ENCODE measurements around the gene ALPI.
"Not testable (repeated sequence)": the region's sequence is repeated elsewhere in the genome, so short reads cannot be mapped to it uniquely, and the experiment has no call there.

ALPI gene

GRCh38 chr2:232455426-232456255, at the start of gene ALPI:
ALPI (plus strand) TSS chr2:232456153; CDS start chr2:232456200, 47 bp downstream.
- DNase-seq: no peak

GRCh38 chr2:232406556-232407310, 49.2 kb upstream of the ALPI start, which contains the start of gene ALPG:
ALPG (plus strand) TSS chr2:232406844; CDS start chr2:232406895, 51 bp downstream.
- DNase-seq: no peak

DNA sequence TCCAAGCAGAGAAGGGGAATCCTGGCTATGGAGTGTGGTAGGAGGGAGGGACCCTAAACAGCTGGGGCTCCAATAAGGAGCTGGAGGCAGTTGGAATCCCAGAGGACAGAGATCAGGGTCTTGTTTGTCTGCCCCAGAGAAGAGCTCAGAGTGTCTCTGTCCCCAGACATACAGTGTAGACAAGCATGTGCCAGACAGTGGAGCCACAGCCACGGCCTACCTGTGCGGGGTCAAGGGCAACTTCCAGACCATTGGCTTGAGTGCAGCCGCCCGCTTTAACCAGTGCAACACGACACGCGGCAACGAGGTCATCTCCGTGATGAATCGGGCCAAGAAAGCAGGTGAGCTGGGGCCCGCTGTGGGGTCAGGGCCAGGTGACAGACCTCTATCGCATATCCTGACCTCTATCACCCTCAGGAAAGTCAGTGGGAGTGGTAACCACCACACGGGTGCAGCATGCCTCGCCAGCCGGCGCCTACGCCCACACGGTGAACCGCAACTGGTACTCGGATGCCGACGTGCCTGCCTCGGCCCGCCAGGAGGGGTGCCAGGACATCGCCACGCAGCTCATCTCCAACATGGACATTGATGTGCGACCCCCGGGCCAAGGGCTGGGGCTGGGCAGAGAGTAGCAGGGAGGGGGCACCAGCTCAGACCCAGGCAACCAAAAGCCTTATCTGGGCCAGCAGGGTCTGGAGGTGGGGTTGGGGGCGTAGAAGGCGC, 48.4 kb upstream of the ALPI start:
- not testable (repeated sequence) for DNase-seq

GRCh38 chr2:232408269-232408668, 47.7 kb upstream of the ALPI start:
- not testable (repeated sequence) for DNase-seq

- DNase-seq: not testable (repeated sequence)
These were observed 46.3 kb upstream of the ALPI start for GRCh38 chr2:232409617-232410016.

- no peak for DNase-seq
These were observed 45.6 kb upstream of the ALPI start for GRCh38 chr2:232410238-232410900.

DNA sequence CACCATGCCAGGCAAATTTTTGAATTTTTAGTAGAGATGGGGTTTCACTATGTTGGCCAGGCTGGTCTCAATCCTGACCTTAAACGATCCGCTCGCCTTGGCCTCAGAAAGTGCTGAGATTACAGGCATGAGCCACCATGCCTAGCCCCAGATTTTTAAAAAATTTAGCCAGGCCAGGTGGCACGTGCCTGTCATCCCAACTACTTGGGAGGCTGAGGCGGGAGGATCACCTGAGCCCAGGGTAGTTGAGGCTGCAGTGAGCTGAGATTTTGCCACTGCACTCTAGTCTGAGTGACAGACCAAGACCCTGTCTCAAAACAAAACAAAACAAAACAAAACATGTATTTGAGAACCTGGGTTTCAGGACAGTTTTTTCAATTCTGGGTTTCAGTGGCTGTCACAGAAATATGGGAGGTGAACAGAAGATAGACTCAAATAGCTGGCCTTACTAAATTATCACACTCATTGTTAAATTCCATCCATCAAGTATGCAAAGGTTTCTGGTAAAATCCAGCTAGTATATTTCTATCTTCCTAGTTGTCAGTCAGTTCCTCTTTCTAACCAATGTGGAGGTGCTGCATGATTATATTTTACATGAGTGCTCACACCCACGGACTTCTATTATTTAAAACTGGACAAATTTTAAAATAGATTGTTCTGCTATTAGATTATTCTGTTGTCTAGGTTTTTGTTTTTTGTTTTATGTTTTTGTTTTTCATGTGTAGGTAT, 43.9 kb upstream of the ALPI start:
- DNase-seq: no peak

DNA sequence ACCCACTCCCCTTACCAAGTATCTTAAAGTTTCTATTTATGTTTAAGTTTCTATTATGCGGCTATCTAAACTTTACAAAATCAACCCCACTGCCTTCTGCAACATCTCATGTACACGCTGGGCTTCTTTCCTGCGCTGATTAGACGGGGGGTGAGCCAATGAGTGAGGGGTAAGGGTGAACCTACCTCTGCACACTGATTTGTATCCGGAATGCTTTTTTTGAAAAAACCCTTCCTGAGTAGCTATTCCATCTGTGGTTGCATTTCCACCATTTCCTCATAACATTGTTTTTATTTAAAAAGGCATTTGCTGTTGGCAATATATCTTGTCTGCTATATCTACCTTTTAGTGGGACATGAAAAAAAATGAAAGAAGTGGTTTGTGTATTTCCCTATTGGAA, 43.0 kb upstream of the ALPI start:
- DNase-seq: no peak

GRCh38 chr2:232415138-232415690, 40.7 kb upstream of the ALPI start:
- no peak for DNase-seq

- DNase-seq: no peak
These were observed 40.0 kb upstream of the ALPI start for GRCh38 chr2:232415736-232416520.

GRCh38 chr2:232416521-232417470, 39.2 kb upstream of the ALPI start:
- no peak for DNase-seq

- DNase-seq: no peak
These were observed 38.5 kb upstream of the ALPI start for GRCh38 chr2:232417489-232417888.

- DNase-seq: no peak
These were observed 37.9 kb upstream of the ALPI start for GRCh38 chr2:232418056-232418455.

- DNase-seq: no peak
These were observed 37.3 kb upstream of the ALPI start for GRCh38 chr2:232418466-232419244.

DNA sequence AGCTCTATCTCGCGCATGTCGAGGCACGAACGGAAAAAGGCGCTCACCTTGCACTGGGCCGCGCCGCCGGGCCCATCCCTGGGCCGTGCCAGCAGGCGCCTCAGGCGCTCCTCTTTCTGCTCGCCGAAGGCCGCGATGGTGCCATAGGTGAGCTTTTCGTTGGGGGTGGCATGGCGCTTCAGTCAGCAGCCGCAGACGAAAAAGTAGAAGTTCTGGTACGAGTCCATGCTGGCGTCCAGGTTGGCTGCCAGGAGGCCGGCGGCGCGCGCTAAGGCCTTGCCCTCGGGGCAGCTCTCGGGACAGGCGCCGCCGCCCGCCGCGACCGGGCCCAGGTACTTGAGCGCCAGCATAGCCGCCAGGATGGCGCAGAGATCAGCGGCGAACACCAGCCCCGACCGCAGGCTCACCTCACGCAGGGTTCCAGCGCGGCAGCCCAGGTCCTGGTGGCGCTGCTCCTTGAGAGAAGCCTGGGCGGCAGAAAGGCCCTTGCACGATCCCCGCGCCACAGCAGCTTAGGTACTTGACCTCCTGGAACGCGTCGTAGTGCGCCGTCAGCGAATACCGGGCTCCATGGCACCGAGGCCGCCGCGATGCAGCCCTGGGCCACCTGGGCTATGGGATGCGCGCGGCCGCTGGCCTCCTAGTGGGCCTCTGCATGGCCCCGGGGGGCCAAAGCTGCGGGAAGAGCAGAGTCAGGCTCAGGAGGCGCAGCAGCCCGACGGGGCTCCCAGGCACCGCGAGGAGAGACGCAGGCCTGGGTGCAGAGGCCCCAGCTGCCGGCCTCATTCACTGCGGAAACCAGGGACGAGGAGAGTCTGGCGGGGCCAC, 36.5 kb upstream of the ALPI start:
- DNase-seq: no peak

- DNase-seq: no peak
These were observed 35.9 kb upstream of the ALPI start for GRCh38 chr2:232420073-232420454.

- DNase-seq: no peak
These were observed 35.3 kb upstream of the ALPI start for GRCh38 chr2:232420463-232421188.
